22Rv1 (cell line): Measurements from ENCODE around the gene CCDC63.

Source experiments
- H3K27ac ChIP-seq: fragments of 450-650 bp; 2 replicates; pipeline ENCODE4 v1.5.1; 2017
- CTCF ChIP-seq: fragments of 450-650 bp; IDR thresholded peaks from 2 replicates; pipeline ENCODE4 v1.5.1; 2017; ENCODE audit warnings: mild to moderate bottlenecking
- ZFX ChIP-seq: fragments of 450-650 bp; IDR thresholded peaks from 2 replicates; pipeline ENCODE4 v1.6.1; 2017; ENCODE audit warnings: antibody characterized with exemption, borderline replicate concordance

Gene CCDC63

DNA sequence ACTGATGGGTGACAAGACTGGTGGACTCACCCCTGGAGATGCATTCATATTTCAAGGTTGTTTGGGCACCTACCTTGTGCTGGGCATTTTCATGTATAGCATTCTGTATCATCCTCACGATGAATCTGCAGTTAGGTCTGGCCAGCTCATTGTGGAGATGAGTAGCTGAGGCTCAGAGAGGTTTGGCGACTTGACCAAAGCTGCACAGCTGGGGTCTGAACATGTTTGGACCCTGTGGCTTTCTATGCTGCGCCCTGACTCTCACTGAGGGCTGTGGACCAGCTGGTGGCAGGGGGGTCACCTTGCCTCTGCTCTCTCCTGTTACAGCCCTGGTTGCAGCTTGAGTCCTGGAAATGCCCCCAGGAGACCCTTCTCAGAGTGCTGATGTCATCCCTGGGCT, 24.9 kb upstream of the CCDC63 start:
- TF ChIP-seq CTCF (no peak), ZFX (no peak)
- no peak overlapping the region for H3K27ac ChIP-seq

GRCh38 chr12:110822821-110823415, 23.9 kb upstream of the CCDC63 start:
- H3K27ac ChIP-seq: no peak overlapping the region
- TF ChIP-seq ZFX: no peak
- no peak for TF ChIP-seq CTCF

GRCh38 chr12:110824342-110824741, 22.4 kb upstream of the CCDC63 start:
- no peak overlapping the region for H3K27ac ChIP-seq
- TF ChIP-seq ZFX (no peak), CTCF (no peak)

DNA sequence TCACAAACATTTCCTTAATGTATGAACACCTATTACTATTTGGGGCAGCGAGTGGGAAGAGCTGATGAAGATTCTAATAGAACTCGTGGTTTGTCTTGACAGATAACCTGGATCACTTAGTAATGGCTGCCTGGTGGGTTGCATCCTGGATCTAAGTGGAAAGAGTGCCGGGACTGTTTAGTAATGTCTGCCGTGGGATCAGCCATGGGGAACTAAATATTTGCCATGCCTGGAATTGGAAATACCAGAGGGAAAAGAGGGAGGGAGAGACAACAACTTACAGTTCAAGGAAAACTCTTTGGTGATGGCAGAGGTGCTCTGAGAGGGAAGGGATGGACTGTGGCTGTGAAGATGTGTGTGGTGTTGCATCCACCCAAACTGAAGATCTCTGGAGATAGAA, 21.3 kb upstream of the CCDC63 start:
- no peak overlapping the region for H3K27ac ChIP-seq
- no peak for TF ChIP-seq CTCF

GRCh38 chr12:110826592-110827200, 20.1 kb upstream of the CCDC63 start:
- no peak overlapping the region for H3K27ac ChIP-seq
- TF ChIP-seq CTCF (peak; percentile 98), ZFX (no peak)

DNA sequence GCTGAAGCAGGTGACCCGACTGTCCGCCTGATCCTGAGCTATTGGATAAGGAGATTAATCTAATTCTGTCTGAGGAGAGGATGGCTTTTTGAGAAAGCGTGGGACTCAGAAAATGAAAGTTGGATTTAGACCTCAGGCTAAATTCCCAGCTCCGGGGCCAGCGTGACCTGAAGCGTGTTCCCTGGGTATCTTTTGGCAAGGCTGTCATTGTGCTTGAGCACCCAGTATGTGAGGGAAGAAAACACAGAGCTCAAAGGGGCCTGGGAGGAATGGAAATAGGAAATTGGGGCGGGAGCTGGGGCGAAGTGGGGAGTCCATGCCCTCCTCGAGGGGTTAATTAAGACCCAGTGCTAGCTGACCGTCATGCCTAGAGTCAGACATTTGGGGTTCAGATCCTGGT, 17.5 kb upstream of the CCDC63 start:
- no peak overlapping the region for H3K27ac ChIP-seq
- TF ChIP-seq CTCF (no peak), ZFX (no peak)

GRCh38 chr12:110836291-110836690, 10.5 kb upstream of the CCDC63 start:
- TF ChIP-seq CTCF (no peak), ZFX (no peak)

More at GRCh38 chr12:110836291-110836690, 10.5 kb upstream of the CCDC63 start:
- no peak overlapping the region for H3K27ac ChIP-seq
